Camera-type eye (tissue), 1 donor: ENCODE results near the gene ZC3H10. TPM values are rescaled to one million over a fixed set of nuclear protein-coding genes. Genes with fewer than 3 reads are reported as not detected.

ENCODE experiments used
- total RNA-seq: library from RNA; depleted of rRNA; stranded (reverse); fragments of >200 nt; gene quantifications from one replicate; pipeline ENCODE4 v1.2.3, GENCODE V29; 2014

ZC3H10 gene
- 9.2 TPM for total RNA-seq

GRCh38 chr12:56117778-56118687 is at the start of gene ZC3H10:
ZC3H10 (plus strand) TSS chr12:56118266; CDS start chr12:56120563, 2,297 bp downstream.

GRCh38 chr12:56079723-56080555 is 38.1 kb upstream of the ZC3H10 start, which contains the start of gene ERBB3:
ERBB3 (plus strand) TSS chr12:56080165; CDS start chr12:56080301, 136 bp downstream.

GRCh38 chr12:56104109-56104814 is 13.8 kb upstream of the ZC3H10 start, which contains the start of gene PA2G4:
PA2G4 (plus strand) TSS chr12:56104559; CDS start chr12:56104738, 179 bp downstream.

GRCh38 chr12:56116267-56117081 is 1.6 kb upstream of the ZC3H10 start, which contains the start of gene RPL41:
RPL41 (plus strand) TSS chr12:56116633.

GRCh38 chr12:56127888-56128669 is 10.0 kb downstream of the ZC3H10 start, which contains the start of gene ESYT1:
ESYT1 (plus strand) TSS chr12:56128267; CDS start chr12:56128320, 53 bp downstream.

GRCh38 chr12:56152132-56152755 is 34.2 kb downstream of the ZC3H10 start, which contains the start of gene MYL6B:
MYL6B (plus strand) TSS chr12:56152587; CDS start chr12:56153919, 1,332 bp downstream.

GRCh38 chr12:56158029-56158925 is 40.2 kb downstream of the ZC3H10 start, which contains the start of gene MYL6:
MYL6 (plus strand) TSS chr12:56158359; CDS start chr12:56158402, 43 bp downstream.

Other genes with a start within 250 kb of the ZC3H10 start
- gene PYM1, start 190.4 kb upstream of the ZC3H10 start, total RNA-seq: 20.8 TPM
- gene DGKA, start 187.1 kb upstream of the ZC3H10 start, total RNA-seq: 35.2 TPM
- 363 TPM for gene PMEL, start 152.2 kb upstream of the ZC3H10 start, total RNA-seq
- 17.2 TPM for gene CDK2, start 151.4 kb upstream of the ZC3H10 start, total RNA-seq
- 84.3 TPM for gene RAB5B, start 144.2 kb upstream of the ZC3H10 start, total RNA-seq
- 20.3 TPM for gene SUOX, start 121.0 kb upstream of the ZC3H10 start, total RNA-seq
- 6.3 TPM for gene IKZF4, start 97.2 kb upstream of the ZC3H10 start, total RNA-seq
- gene RPS26, start 76.3 kb upstream of the ZC3H10 start, total RNA-seq: 457 TPM
- gene ERBB3, start 38.1 kb upstream of the ZC3H10 start, total RNA-seq: 28.4 TPM
- gene PA2G4, start 13.7 kb upstream of the ZC3H10 start, total RNA-seq: 85.4 TPM
- 774 TPM for gene RPL41, start 1.6 kb upstream of the ZC3H10 start, total RNA-seq
- gene ESYT1, start 10.0 kb downstream of the ZC3H10 start, total RNA-seq: 59.4 TPM
- gene MYL6B, start 34.3 kb downstream of the ZC3H10 start, total RNA-seq: 153 TPM
- gene MYL6, start 40.1 kb downstream of the ZC3H10 start, total RNA-seq: 753 TPM
- gene SMARCC2, start 71.2 kb downstream of the ZC3H10 start, total RNA-seq: 116 TPM
- 79.0 TPM for gene RNF41, start 103.7 kb downstream of the ZC3H10 start, total RNA-seq
- 25.8 TPM for gene NABP2, start 106.1 kb downstream of the ZC3H10 start, total RNA-seq
- 2.4 TPM for gene SLC39A5, start 111.8 kb downstream of the ZC3H10 start, total RNA-seq
- 22.9 TPM for gene ANKRD52, start 140.1 kb downstream of the ZC3H10 start, total RNA-seq
- gene COQ10A, start 148.7 kb downstream of the ZC3H10 start, total RNA-seq: 17.2 TPM
- gene CS, start 182.1 kb downstream of the ZC3H10 start, total RNA-seq: 109 TPM
- gene CNPY2, start 197.7 kb downstream of the ZC3H10 start, total RNA-seq: 76.5 TPM
- gene PAN2, start 215.7 kb downstream of the ZC3H10 start, total RNA-seq: 64.0 TPM
- gene IL23A, start 220.6 kb downstream of the ZC3H10 start, total RNA-seq: 0.71 TPM
- gene STAT2, start 241.8 kb downstream of the ZC3H10 start, total RNA-seq: 152 TPM
- gene APOF, start 244.6 kb downstream of the ZC3H10 start, total RNA-seq: not detected